GM21786 (cell line): ENCODE data around the gene KRTAP4-16.
"Not testable (repeated sequence)": the region's sequence is repeated elsewhere in the genome, so short reads cannot be mapped to it uniquely, and the experiment has no call there.

Experiments used
- ATAC-seq: cut with Tn5 transposase; IDR thresholded peaks from one replicate; pipeline ENCODE4 v1.9.1; 2021; ENCODE audit not compliant: unreplicated experiment

Gene KRTAP4-16

GRCh38 chr17:41119696-41120690, 18.0 kb upstream of the KRTAP4-16 start:
- ATAC-seq = not testable (repeated sequence)

- no peak for ATAC-seq
Measured at GRCh38 chr17:41118721-41119120, 16.7 kb upstream of the KRTAP4-16 start.

- ATAC-seq = not testable (repeated sequence)
Measured at GRCh38 chr17:41117846-41118386, 15.9 kb upstream of the KRTAP4-16 start, which contains the start of gene KRTAP4-11. Gene KRTAP4-11, minus strand, starts transcription at chr17:41118373. Its CDS starts 58 bp downstream, at chr17:41118315.

- ATAC-seq = no peak
Measured at GRCh38 chr17:41116297-41116696, 14.3 kb upstream of the KRTAP4-16 start.

GRCh38 chr17:41111151-41111885, 9.3 kb upstream of the KRTAP4-16 start:
- no peak for ATAC-seq

GRCh38 chr17:41108728-41109386, 6.8 kb upstream of the KRTAP4-16 start:
- not testable (repeated sequence) for ATAC-seq

GRCh38 chr17:41107941-41108450, 6.0 kb upstream of the KRTAP4-16 start:
- no peak for ATAC-seq

GRCh38 chr17:41105347-41105746, 3.3 kb upstream of the KRTAP4-16 start, which contains the start of gene KRTAP4-9:
Gene KRTAP4-9, plus strand, starts transcription at chr17:41105389. Its CDS starts 0 bp downstream, at chr17:41105389.
- not testable (repeated sequence) for ATAC-seq

GRCh38 chr17:41104386-41105038, 2.5 kb upstream of the KRTAP4-16 start:
- ATAC-seq = not testable (repeated sequence)

GRCh38 chr17:41103896-41104295, 1.9 kb upstream of the KRTAP4-16 start:
- no peak for ATAC-seq

GRCh38 chr17:41099682-41100480, 2.1 kb downstream of the KRTAP4-16 start:
- not testable (repeated sequence) for ATAC-seq

- no peak for ATAC-seq
Measured at GRCh38 chr17:41098481-41098880, 3.5 kb downstream of the KRTAP4-16 start.

GRCh38 chr17:41098042-41098441, 4.0 kb downstream of the KRTAP4-16 start, which contains the start of gene KRTAP4-8:
Gene KRTAP4-8, minus strand, starts transcription at chr17:41098142. Its CDS starts 58 bp downstream, at chr17:41098084.
- no peak for ATAC-seq

- no peak for ATAC-seq
Measured at GRCh38 chr17:41096055-41096454, 6.0 kb downstream of the KRTAP4-16 start.

GRCh38 chr17:41088760-41089352, 13.2 kb downstream of the KRTAP4-16 start:
- not testable (repeated sequence) for ATAC-seq

GRCh38 chr17:41084100-41084856, 17.7 kb downstream of the KRTAP4-16 start, which contains the start of gene KRTAP4-7:
Gene KRTAP4-7, plus strand, starts transcription at chr17:41084150. Its CDS starts 57 bp downstream, at chr17:41084207.
- ATAC-seq = not testable (repeated sequence)

- ATAC-seq = not testable (repeated sequence)
Measured at GRCh38 chr17:41083427-41083826, 18.6 kb downstream of the KRTAP4-16 start.

- ATAC-seq = no peak
Measured at GRCh38 chr17:41082626-41083025, 19.4 kb downstream of the KRTAP4-16 start.
